ENCODE data around the gene GRAMD1B.

The GRAMD1B gene

GRCh38 chr11:123392844-123393243, 37.2 kb upstream of the GRAMD1B start:
- no peaks in the 10 kb centered on the region for H3K36me3 ChIP-seq (ENCODE audit: control insufficient read depth, insufficient read depth, low read length)
- DNase-seq (ENCODE audit: extremely low read depth, insufficient read length) = peak; percentile 52
- no peaks in the 10 kb centered on the region for H3K27me3 ChIP-seq (replicated peaks; ENCODE audit: control insufficient read depth, insufficient read depth, low read length)
- TF ChIP-seq CTCF (IDR thresholded peaks at IDR 0.05; ENCODE audit: insufficient read depth, low read length, poor library complexity, severe bottlenecking) = no peak
- H3K4me3 ChIP-seq (replicated peaks; ENCODE audit: low read depth, low read length) = no peak overlapping the region

DNA sequence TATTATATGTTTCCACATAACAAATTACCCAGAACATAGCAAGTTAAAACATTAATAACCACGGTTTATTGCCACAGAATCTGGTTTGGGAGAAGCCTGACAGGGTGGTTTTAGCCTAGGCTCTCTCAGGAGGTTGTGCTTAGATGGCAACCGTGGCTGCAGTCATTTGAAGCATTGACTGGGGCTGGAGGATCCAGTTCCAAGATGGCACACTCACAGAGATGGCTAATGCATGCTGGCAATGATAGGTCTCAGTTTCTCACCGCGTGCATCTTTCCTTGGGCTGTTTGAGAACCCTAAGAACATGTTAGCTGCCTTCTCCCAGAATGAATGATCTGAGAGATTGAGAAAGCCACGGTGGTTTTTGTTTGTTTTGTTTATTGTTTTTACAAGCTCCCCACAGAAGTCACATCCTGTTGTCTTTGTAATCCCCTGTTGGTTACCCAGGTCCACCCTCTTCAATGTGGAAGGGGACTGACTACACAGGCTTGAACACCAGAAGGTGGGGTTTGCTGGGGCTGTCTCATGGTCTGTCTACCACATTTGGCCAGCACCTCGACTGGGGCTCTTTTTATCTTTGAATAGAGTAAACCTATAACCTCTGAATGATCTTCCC, 36.6 kb upstream of the GRAMD1B start:
- Histone ChIP-seq H3K4me3 (replicated peaks; ENCODE audit: low read depth, low read length) (no peak overlapping the region), H3K36me3 (ENCODE audit: control insufficient read depth, insufficient read depth, low read length) (no peaks in the 10 kb centered on the region), H3K27me3 (replicated peaks; ENCODE audit: control insufficient read depth, insufficient read depth, low read length) (no peaks in the 10 kb centered on the region)
- no peak for TF ChIP-seq CTCF (IDR thresholded peaks at IDR 0.05; ENCODE audit: insufficient read depth, low read length, poor library complexity, severe bottlenecking)
- DNase-seq (ENCODE audit: extremely low read depth, insufficient read length) = no peak

GRCh38 chr11:123404676-123405075, 25.4 kb upstream of the GRAMD1B start:
- DNase-seq (ENCODE audit: extremely low read depth, insufficient read length) = no peak
- no peak for TF ChIP-seq CTCF (IDR thresholded peaks at IDR 0.05; ENCODE audit: insufficient read depth, low read length, poor library complexity, severe bottlenecking)
- no peaks in the 10 kb centered on the region for H3K27me3 ChIP-seq (replicated peaks; ENCODE audit: control insufficient read depth, insufficient read depth, low read length)
- H3K4me3 ChIP-seq (replicated peaks; ENCODE audit: low read depth, low read length) = no peak overlapping the region
- H3K36me3 ChIP-seq (ENCODE audit: control insufficient read depth, insufficient read depth, low read length) = no peaks in the 10 kb centered on the region

DNA sequence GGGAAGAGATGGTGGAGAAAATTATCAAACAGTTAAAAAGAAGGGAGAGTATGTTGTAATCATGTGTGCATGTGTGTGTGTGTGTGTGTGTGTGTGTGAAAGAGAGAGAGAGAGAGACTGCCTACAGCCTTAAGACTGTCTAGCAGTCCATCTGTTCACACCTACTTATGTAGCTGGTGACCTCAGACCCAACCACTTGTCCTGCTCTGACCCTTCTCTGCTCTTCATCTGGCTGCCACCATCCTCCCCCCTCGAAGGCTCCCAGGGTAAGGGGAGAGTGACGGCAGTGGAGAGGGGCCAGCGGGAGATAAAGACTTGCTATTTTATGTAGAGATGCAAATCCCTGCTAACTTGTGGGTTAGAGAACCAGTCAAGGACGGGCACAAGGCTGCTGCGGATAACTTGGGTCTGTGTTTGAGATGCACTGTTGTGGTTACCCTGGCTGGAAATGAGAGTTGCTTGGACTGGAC, 24.9 kb upstream of the GRAMD1B start:
- Histone ChIP-seq H3K4me3 (replicated peaks; ENCODE audit: low read depth, low read length) (no peak overlapping the region), H3K27me3 (replicated peaks; ENCODE audit: control insufficient read depth, insufficient read depth, low read length) (no peaks in the 10 kb centered on the region), H3K36me3 (ENCODE audit: control insufficient read depth, insufficient read depth, low read length) (no peaks in the 10 kb centered on the region)
- TF ChIP-seq CTCF (IDR thresholded peaks at IDR 0.05; ENCODE audit: insufficient read depth, low read length, poor library complexity, severe bottlenecking) = no peak
- peak; percentile 70 for DNase-seq (ENCODE audit: extremely low read depth, insufficient read length)

GRCh38 chr11:123406441-123407129, 23.5 kb upstream of the GRAMD1B start:
- H3K4me3 ChIP-seq (replicated peaks; ENCODE audit: low read depth, low read length) = peak overlapping the region; percentile 38; the same call in 1 of the 2 replicates
- no peaks in the 10 kb centered on the region for H3K36me3 ChIP-seq (ENCODE audit: control insufficient read depth, insufficient read depth, low read length)
- no peak for DNase-seq (ENCODE audit: extremely low read depth, insufficient read length)
- H3K27me3 ChIP-seq (replicated peaks; ENCODE audit: control insufficient read depth, insufficient read depth, low read length) = no peaks in the 10 kb centered on the region
- TF ChIP-seq CTCF (IDR thresholded peaks at IDR 0.05; ENCODE audit: insufficient read depth, low read length, poor library complexity, severe bottlenecking) = no peak

All from GM06990 (cell line).